K562 treated with DMSO at 1 percent for 4 hours (cell line): ENCODE measurements around the gene TEDC1. TPM values are rescaled to one million over a fixed set of nuclear protein-coding genes. Genes with fewer than 3 reads are reported as not detected.

ENCODE experiments used
- total RNA-seq: library from RNA; unstranded; fragments of 300-600 nt; gene quantifications from 2 replicates; pipeline ENCODE4 v1.2.3, GENCODE V29; 2022; ENCODE audit not compliant: insufficient read depth

Gene TEDC1
- total RNA-seq, result 10.7 and 14.3 TPM in 2 replicates

GRCh38 chr14:105490572-105491365 is at the start of gene TEDC1:
Gene TEDC1 (plus strand): TSS chr14:105491246. CDS start chr14:105491376, 130 bp downstream.

DNA sequence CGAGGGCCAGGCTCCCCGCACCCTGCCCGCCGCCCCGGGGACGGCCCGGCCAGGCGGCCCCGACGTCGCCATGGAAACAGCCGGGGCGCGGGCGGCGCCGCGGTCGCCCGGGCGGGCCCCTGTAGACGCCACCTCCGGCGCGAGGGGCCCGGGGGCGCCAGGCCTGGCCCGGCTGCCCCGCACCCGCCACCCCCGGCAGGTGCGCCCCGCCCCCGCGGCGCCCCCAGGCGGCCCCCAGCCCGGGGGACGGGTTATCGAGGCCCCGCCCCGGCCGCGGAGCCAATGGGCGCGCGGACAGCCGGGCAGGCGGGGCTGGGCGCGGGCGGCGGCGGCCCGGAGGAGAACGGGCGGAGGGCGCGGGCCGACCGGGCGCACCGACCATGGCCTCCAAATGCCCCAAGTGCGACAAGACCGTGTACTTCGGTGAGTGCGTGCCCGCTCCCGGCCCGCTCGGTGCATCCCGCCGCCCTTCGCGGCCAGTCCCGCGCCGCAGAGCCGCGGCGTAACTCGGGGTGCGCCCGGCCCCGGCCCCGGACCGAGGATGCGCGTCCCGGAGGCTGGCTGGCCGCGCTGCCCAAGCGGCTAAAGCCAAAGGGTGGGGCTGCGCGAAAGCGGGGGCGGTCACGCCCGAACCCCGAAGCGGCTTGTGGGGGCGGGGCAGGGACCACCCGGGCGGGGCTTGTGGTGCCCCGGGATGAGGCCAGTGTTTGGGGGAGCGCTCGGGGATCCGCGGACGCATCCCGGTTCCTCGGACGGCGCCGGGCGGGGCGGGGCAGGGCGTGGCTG is 16.4 kb upstream of the TEDC1 start, which contains the start of gene CRIP2:
TSS of gene CRIP2 (plus strand) at position 339 of the 786 bp plus-strand sequence. CDS start at position 381, 42 bp downstream.

GRCh38 chr14:105486163-105486973 is 4.7 kb upstream of the TEDC1 start, which contains the start of gene CRIP1:
Gene CRIP1 (plus strand): TSS chr14:105486886. CDS start chr14:105487260, 374 bp downstream.

GRCh38 chr14:105525861-105526775 is 35.1 kb downstream of the TEDC1 start, which contains the start of gene TMEM121:
Gene TMEM121 (plus strand): TSS chr14:105526583. CDS start chr14:105528835, 2,252 bp downstream.

Other genes with a start within 250 kb of the TEDC1 start
- not detected in 2 replicates for gene BTBD6, start 242.7 kb upstream of the TEDC1 start, total RNA-seq
- gene BRF1, start 190.2 kb upstream of the TEDC1 start, total RNA-seq, result 19.5 and 24.6 TPM in 2 replicates
- 18.3 and 21.3 TPM in 2 replicates for gene PACS2, start 176.5 kb upstream of the TEDC1 start, total RNA-seq
- 0.30 TPM in 1 of 2 replicates, not detected in the other for gene TEX22, start 92.7 kb upstream of the TEDC1 start, total RNA-seq
- gene MTA1, start 71.4 kb upstream of the TEDC1 start, total RNA-seq, result 72.7 and 94.9 TPM in 2 replicates
- gene CRIP2, start 16.4 kb upstream of the TEDC1 start, total RNA-seq, result 2.7 and 4.4 TPM in 2 replicates
- gene CRIP1, start 4.4 kb upstream of the TEDC1 start, total RNA-seq, result not detected in 2 replicates
- gene TMEM121, start 35.3 kb downstream of the TEDC1 start, total RNA-seq, result not detected in 2 replicates